ENCODE results near the gene F3. TPM values are rescaled to one million over a fixed set of nuclear protein-coding genes. Genes with fewer than 3 reads are reported as not detected.

Gene F3
- total RNA-seq, result 10 to 100 TPM in 1 of 4 donors, 1 to 10 TPM in 3; 3.1 to 10.8 (median 6.3) TPM

DNA sequence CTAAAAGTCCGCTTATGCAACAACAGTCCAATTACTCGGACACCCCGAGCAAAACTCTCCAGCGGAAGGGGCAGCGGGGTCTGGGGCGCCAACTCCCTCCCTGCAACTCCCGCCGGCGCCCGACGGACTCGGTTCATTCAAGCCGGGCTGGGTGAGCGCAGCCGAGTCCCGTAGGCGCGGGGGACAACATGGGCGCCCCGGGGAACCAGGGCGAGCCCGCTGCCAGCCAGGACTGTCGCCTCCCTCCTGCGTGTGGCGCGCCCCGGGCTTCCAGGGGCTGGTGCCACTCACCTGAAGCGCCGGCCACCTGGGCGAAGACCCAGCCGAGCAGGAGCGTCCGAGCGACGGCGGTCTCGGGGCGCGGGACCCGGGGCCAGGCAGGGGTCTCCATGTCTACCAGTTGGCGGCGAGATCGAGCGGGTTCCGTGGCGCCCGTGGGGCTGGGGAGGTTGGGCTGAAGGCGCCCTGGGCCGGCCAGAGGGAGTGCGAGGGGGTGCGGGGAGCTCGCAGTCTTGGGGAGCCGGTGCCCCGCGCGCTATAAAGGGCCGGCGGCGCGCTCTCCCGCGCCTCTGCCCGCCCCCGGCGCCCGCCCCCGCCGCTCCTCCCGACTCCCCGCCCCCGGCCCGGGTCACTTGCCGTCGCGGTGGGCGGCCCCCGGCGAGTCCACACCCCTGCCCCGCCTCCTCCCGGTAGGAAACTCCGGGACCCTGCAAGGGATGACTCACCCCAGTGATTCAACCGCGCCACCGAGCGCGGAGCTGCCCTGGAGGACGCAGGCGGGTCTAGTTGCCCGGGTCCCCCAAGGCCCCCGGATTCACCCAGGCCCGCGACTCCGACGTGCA is at the start of gene F3:
TSS of gene F3 (minus strand) at position 514 of the 842 bp plus-strand sequence. CDS start at position 391, 123 bp downstream.
- Histone ChIP-seq H3K4me3 (peak within 1 kb of the TSS; percentile 54 to 76 (median 62)), H3K36me3 (no peaks in the 10 kb centered on the region), H3K27ac (peak within 1 kb of the TSS; percentile 76 to 80 (median 79)), H3K9me3 (no peaks in the 10 kb centered on the region), H3K27me3 (peaks cover 28 to 46% (median 36%) of the 10 kb centered on the region in 3 donors), H3K4me1 (peaks cover 5 to 26% of the 10 kb centered on the region in 2 donors)
- ATAC-seq (peak; percentile 64 to 70), DNase-seq (peak; percentile 67 to 77)
- intact Hi-C loops (cut with DNase I; ENCODE audit: low total_unique reads), result loop anchor here (5.0 to 10.0 kb wide), 2 partner anchors 53 to 261 kb away; no protein-coding TSS in a partner anchor
- TF ChIP-seq, protein P1, sequence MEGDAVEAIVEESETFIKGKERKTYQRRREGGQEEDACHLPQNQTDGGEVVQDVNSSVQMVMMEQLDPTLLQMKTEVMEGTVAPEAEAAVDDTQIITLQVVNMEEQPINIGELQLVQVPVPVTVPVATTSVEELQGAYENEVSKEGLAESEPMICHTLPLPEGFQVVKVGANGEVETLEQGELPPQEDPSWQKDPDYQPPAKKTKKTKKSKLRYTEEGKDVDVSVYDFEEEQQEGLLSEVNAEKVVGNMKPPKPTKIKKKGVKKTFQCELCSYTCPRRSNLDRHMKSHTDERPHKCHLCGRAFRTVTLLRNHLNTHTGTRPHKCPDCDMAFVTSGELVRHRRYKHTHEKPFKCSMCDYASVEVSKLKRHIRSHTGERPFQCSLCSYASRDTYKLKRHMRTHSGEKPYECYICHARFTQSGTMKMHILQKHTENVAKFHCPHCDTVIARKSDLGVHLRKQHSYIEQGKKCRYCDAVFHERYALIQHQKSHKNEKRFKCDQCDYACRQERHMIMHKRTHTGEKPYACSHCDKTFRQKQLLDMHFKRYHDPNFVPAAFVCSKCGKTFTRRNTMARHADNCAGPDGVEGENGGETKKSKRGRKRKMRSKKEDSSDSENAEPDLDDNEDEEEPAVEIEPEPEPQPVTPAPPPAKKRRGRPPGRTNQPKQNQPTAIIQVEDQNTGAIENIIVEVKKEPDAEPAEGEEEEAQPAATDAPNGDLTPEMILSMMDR (IDR thresholded peaks at IDR 0.05 in 4 of 5, conservative IDR thresholded peaks at IDR 0.05 in 1 of 5), result no peak
- peak; percentile 53 to 69 for TF ChIP-seq POLR2A (IDR thresholded peaks at IDR 0.05)
- in situ Hi-C loops (cut with MboI; ENCODE audit: low sequenced_read_pairs in 4 of 4), result no loop called here

GRCh38 chr1:94590203-94591137 is 48.9 kb upstream of the F3 start:
- Histone ChIP-seq H3K9me3 (no peaks in the 10 kb centered on the region), H3K4me1 (no peaks in the 10 kb centered on the region), H3K27me3 (no peaks in the 10 kb centered on the region), H3K36me3 (no peaks in the 10 kb centered on the region), H3K27ac (peak overlapping the region in 2 of 4 donors; percentile 31 to 46), H3K4me3 (no peak overlapping the region)
- in situ Hi-C loops (cut with MboI; ENCODE audit: low sequenced_read_pairs in 4 of 4) (no loop called here), intact Hi-C loops (cut with DNase I; ENCODE audit: low total_unique reads) (loop anchor here (10.0 kb wide), 1 partner anchor 46 kb away; the partner anchor contains the start of gene F3)
- TF ChIP-seq, protein P1 (IDR thresholded peaks at IDR 0.05 in 4 of 5, conservative IDR thresholded peaks at IDR 0.05 in 1 of 5), result no peak
- TF ChIP-seq POLR2A (IDR thresholded peaks at IDR 0.05), result no peak
- DNase-seq (peak in 1 of 2 donors; percentile 31), ATAC-seq (peak in 1 of 2 donors; percentile 27)

GRCh38 chr1:94589728-94590127 is 48.2 kb upstream of the F3 start:
- H3K4me1 ChIP-seq, result no peaks in the 10 kb centered on the region

DNA sequence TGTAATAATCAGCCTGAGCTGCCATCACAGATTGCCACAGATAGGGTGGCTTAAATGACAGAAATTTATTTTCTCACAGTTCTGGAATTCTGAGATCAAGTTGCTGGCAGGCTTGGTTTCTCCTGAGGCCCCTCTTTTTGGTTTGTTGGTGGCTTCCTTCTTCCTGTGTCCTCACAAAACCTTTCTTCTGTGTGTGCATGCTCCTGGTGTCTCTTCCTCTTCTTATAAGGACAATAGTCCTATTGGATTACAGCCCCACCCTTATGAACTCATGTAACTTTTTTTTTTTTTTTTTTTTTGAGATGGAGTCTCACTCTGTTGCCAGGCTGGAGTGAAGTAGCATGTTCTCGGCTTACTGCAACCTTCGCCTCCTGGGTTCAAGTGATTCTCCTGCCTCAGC is 41.0 kb upstream of the F3 start:
- no peaks in the 10 kb centered on the region for H3K36me3 ChIP-seq
- in situ Hi-C loops (cut with MboI; ENCODE audit: low sequenced_read_pairs in 4 of 4), result no loop called here
- TF ChIP-seq, protein P1 (IDR thresholded peaks at IDR 0.05 in 4 of 5, conservative IDR thresholded peaks at IDR 0.05 in 1 of 5), result no peak
- TF ChIP-seq POLR2A (IDR thresholded peaks at IDR 0.05), result no peak
- H3K4me3 ChIP-seq, result no peak overlapping the region
- H3K9me3 ChIP-seq, result no peaks in the 10 kb centered on the region
- no peak for ATAC-seq
- H3K27ac ChIP-seq, result no peak overlapping the region
- intact Hi-C loops (cut with DNase I; ENCODE audit: low total_unique reads), result no loop called here
- H3K27me3 ChIP-seq, result no peaks in the 10 kb centered on the region
- H3K4me1 ChIP-seq, result no peaks in the 10 kb centered on the region
- no peak for DNase-seq

More at GRCh38 chr1:94589728-94590127, 48.2 kb upstream of the F3 start:
- TF ChIP-seq, protein P1 (IDR thresholded peaks at IDR 0.05 in 4 of 5, conservative IDR thresholded peaks at IDR 0.05 in 1 of 5), result no peak
- no peak for TF ChIP-seq POLR2A (IDR thresholded peaks at IDR 0.05)
- ATAC-seq, result no peak
- intact Hi-C loops (cut with DNase I; ENCODE audit: low total_unique reads) (loop anchor here (10.0 kb wide), 1 partner anchor 45 kb away; the partner anchor contains the start of gene F3), in situ Hi-C loops (cut with MboI; ENCODE audit: low sequenced_read_pairs in 4 of 4) (no loop called here)
- no peak overlapping the region for H3K4me3 ChIP-seq
- H3K36me3 ChIP-seq, result no peaks in the 10 kb centered on the region
- no peak for DNase-seq
- no peaks in the 10 kb centered on the region for H3K27me3 ChIP-seq
- no peak overlapping the region for H3K27ac ChIP-seq
- no peaks in the 10 kb centered on the region for H3K9me3 ChIP-seq

All from gastrocnemius medialis (tissue), 4 donors.